Islet precursor cell (in vitro differentiated cells): ENCODE measurements around the gene ZNF692.

Experiments
- DNase-seq: peaks from one replicate; pipeline ENCODE4 v3.0.0-alpha.2; 2018

ZNF692 gene

GRCh38 chr1:248824701-248825100, 34.2 kb downstream of the ZNF692 start:
- DNase-seq: peak; percentile 25

- DNase-seq: peak; percentile 12
Measured at GRCh38 chr1:248824301-248824700, 34.6 kb downstream of the ZNF692 start.

- no peak for DNase-seq
Measured at GRCh38 chr1:248823517-248824001, 35.3 kb downstream of the ZNF692 start.

GRCh38 chr1:248822148-248823032, 36.5 kb downstream of the ZNF692 start:
- peak; percentile 43 for DNase-seq

GRCh38 chr1:248821641-248822040, 37.2 kb downstream of the ZNF692 start:
- no peak for DNase-seq

- DNase-seq: peak; percentile 89
Measured at GRCh38 chr1:248821101-248821500, 37.8 kb downstream of the ZNF692 start.

GRCh38 chr1:248820041-248820585, 38.8 kb downstream of the ZNF692 start:
- DNase-seq: peak; percentile 20

GRCh38 chr1:248818505-248819374, 40.1 kb downstream of the ZNF692 start:
- peak; percentile 36 for DNase-seq

GRCh38 chr1:248817065-248817464, 41.8 kb downstream of the ZNF692 start:
- peak; percentile 37 for DNase-seq

GRCh38 chr1:248816042-248816851, 42.6 kb downstream of the ZNF692 start:
- DNase-seq: no peak

- no peak for DNase-seq
Measured at GRCh38 chr1:248815407-248816034, 43.4 kb downstream of the ZNF692 start.

GRCh38 chr1:248814351-248814750, 44.5 kb downstream of the ZNF692 start:
- no peak for DNase-seq

- DNase-seq: peak; percentile 39
Measured at GRCh38 chr1:248813546-248813945, 45.3 kb downstream of the ZNF692 start.

- DNase-seq: peak; percentile 37
Measured at GRCh38 chr1:248812736-248813425, 46.0 kb downstream of the ZNF692 start.

GRCh38 chr1:248811514-248812490, 47.1 kb downstream of the ZNF692 start:
- peak; percentile 64 for DNase-seq

- peak; percentile 42 for DNase-seq
Measured at GRCh38 chr1:248810727-248811513, 48.0 kb downstream of the ZNF692 start.

GRCh38 chr1:248810000-248810726, 48.7 kb downstream of the ZNF692 start:
- peak; percentile 37 for DNase-seq

GRCh38 chr1:248808876-248809275, 50.0 kb downstream of the ZNF692 start:
- DNase-seq: no peak
